B cell (primary cell): ENCODE data around the gene ZNF609. TPM values are rescaled to one million over a fixed set of nuclear protein-coding genes. Genes with fewer than 3 reads are reported as not detected.

Experiments used
- ATAC-seq: fragments of 200-7000 bp; cut with Tn5 transposase; one replicate; pipeline ENCODE4 v1.10.0; 2021; ENCODE audit warnings: low read depth, mild to moderate bottlenecking, moderate number of reproducible peaks, moderate library complexity
- CTCF ChIA-PET: fragments of 350-600 bp; sonication (Branson Sonifier 250); formaldehyde crosslinking; loops from one replicate; lab custom pipeline; 2021; ENCODE audit warnings: antibody characterized with exemption, inconsistent platforms; lab: Charles Lee
- POLR2A ChIA-PET: fragments of 350-600 bp; sonication (Branson Sonifier 250); formaldehyde crosslinking; loops from one replicate; lab custom pipeline; 2021; ENCODE audit warnings: antibody characterized with exemption; lab: Charles Lee
- DNase-seq: peaks from one replicate; pipeline ENCODE4 v3.0.0; 2013
- H2AFZ ChIP-seq: 2 replicates; pipeline ENCODE4 v1.6.1; 2012; ENCODE audit warnings: mild to moderate bottlenecking, low read depth, low read length; ENCODE audit not compliant: insufficient read depth, poor library complexity, severe bottlenecking
- H3K27ac ChIP-seq, 2 donors: 1 replicate in 1 of 2; 2 replicates in 1 of 2; pipeline ENCODE4 v1.5.1; 2012 to 2013; ENCODE audit warnings: low read length in 2 of 2, mild to moderate bottlenecking in 2 of 2, moderate library complexity in 1 of 2
- H3K27me3 ChIP-seq, 4 experiments: fragments of 200-600 bp in 1 of 4; sonication (generic) in 1 of 4; replicated peaks in 1 of 4; 1 replicate in 2 of 4; 2 replicates in 2 of 4; pipeline versions ENCODE4 v1.6.1 to v1.7.0; 2013 to 2016; ENCODE audit warnings: low read length in 3 of 4, mild to moderate bottlenecking in 2 of 4, mixed read lengths in 1 of 4, moderate library complexity in 1 of 4; ENCODE audit not compliant: insufficient read depth in 4 of 4, control insufficient read depth in 3 of 4; ENCODE audit errors: control extremely low read depth in 1 of 4
- H3K36me3 ChIP-seq, 2 experiments: replicated peaks in 1 of 2; 1 replicate in 1 of 2; 2 replicates in 1 of 2; pipeline versions ENCODE4 v1.6.1 to v1.7.1; 2013; ENCODE audit warnings: low read length in 1 of 2; ENCODE audit not compliant: insufficient read depth in 2 of 2, control insufficient read depth in 1 of 2; ENCODE audit errors: control extremely low read depth in 1 of 2, extremely low read depth in 1 of 2
- H3K4me1 ChIP-seq, 2 donors: fragments of 200-600 bp in 1 of 2; sonication (generic) in 1 of 2; 1 replicate in 1 of 2; 2 replicates in 1 of 2; pipeline versions ENCODE4 v1.5.1 to v1.6.1; 2013 to 2017; ENCODE audit warnings: low read length in 2 of 2; ENCODE audit not compliant: control insufficient read depth in 2 of 2, insufficient read depth in 2 of 2
- H3K4me2 ChIP-seq: replicated peaks from 2 replicates; pipeline ENCODE3; 2012; ENCODE audit warnings: mild to moderate bottlenecking, low read depth, low read length; ENCODE audit not compliant: poor library complexity, severe bottlenecking
- H3K4me3 ChIP-seq, 5 experiments: fragments of 200-600 bp in 1 of 5; sonication (generic) in 1 of 5; 1 replicate in 3 of 5; 2 replicates in 2 of 5; pipeline versions ENCODE4 v1.5.1 to v1.7.0; 2011 to 2016; ENCODE audit warnings: low read length in 4 of 5, mild to moderate bottlenecking in 4 of 5, low read depth in 2 of 5, control low read depth in 1 of 5, moderate library complexity in 1 of 5; ENCODE audit not compliant: insufficient read depth in 1 of 5; ENCODE audit errors: control extremely low read depth in 1 of 5, extremely low read depth in 1 of 5
- H3K79me2 ChIP-seq: fragments of 200-600 bp; sonication (generic); one replicate; pipeline ENCODE4 v1.6.0; 2016; ENCODE audit warnings: low read length; ENCODE audit not compliant: control insufficient read depth, insufficient read depth
- H3K9ac ChIP-seq: fragments of 200-600 bp; sonication (generic); 2 replicates; pipeline ENCODE4 v1.6.1; 2017; ENCODE audit warnings: mild to moderate bottlenecking, low read length, moderate library complexity
- H3K9me3 ChIP-seq, 3 donors: one replicate each; pipeline versions ENCODE4 v1.6.1 to v1.7.1; 2013; ENCODE audit warnings: low read length in 2 of 3; ENCODE audit not compliant: control insufficient read depth in 2 of 3, insufficient read depth in 1 of 3; ENCODE audit errors: control extremely low read depth in 1 of 3
- H4K20me1 ChIP-seq: 2 replicates; pipeline ENCODE4 v1.6.0; 2012; ENCODE audit warnings: mild to moderate bottlenecking, low read length; ENCODE audit not compliant: insufficient read depth, control insufficient read depth, poor library complexity, severe bottlenecking
- H3K27ac Mint-ChIP-seq: one replicate; pipeline ENCODE4 v1.8.0; 2021; ENCODE audit warnings: mixed read lengths
- H3K27me3 Mint-ChIP-seq: one replicate; pipeline ENCODE4 v1.8.0; 2021; ENCODE audit warnings: mixed read lengths
- H3K4me1 Mint-ChIP-seq: one replicate; pipeline ENCODE4 v1.8.0; 2021; ENCODE audit warnings: mixed read lengths
- H3K4me3 Mint-ChIP-seq: one replicate; pipeline ENCODE4 v1.8.0; 2021; ENCODE audit warnings: mixed read lengths
- H3K9me3 Mint-ChIP-seq: one replicate; pipeline ENCODE4 v1.8.0; 2022; ENCODE audit warnings: mixed read lengths; ENCODE audit not compliant: insufficient read depth
- CTCF ChIP-seq: fragments of 200-600 bp; IDR thresholded peaks from one replicate; pipeline ENCODE4 v1.8.0; 2022; ENCODE audit warnings: antibody characterized with exemption, mild to moderate bottlenecking
- EZH2 ChIP-seq: IDR thresholded peaks from 2 replicates; pipeline ENCODE4 v1.6.1; 2012; ENCODE audit warnings: borderline replicate concordance, low read depth, mild to moderate bottlenecking, moderate library complexity, low read length; ENCODE audit not compliant: insufficient read depth, poor library complexity, severe bottlenecking
- WGBS: methylation state at CpG from one replicate; pipeline ENCODE4 v1.1.5; 2013; ENCODE audit warnings: missing lambda C conversion rate; ENCODE audit not compliant: insufficient coverage; 5-methylcytosine and 5-hydroxymethylcytosine counted together
- intact Hi-C: fragments of 100-400 bp; cut with micrococcal nuclease; formaldehyde crosslinking; loops from one replicate; pipeline ENCODE4 v1.10.0; 2022
- polyA plus RNA-seq: library from polyadenylated mRNA; depleted of rRNA; stranded (reverse); fragments of >200 nt; gene quantifications from 2 replicates; pipeline ENCODE4 v1.2.3, GENCODE V29; 2012
- total RNA-seq, 2 donors: library from RNA; stranded (reverse); fragments of 120-200 nt in 1 of 2; gene quantifications; 1 replicate in 1 of 2; 2 replicates in 1 of 2; pipeline versions ENCODE4 v1.2.3 to v1.2.4, GENCODE V29; 2013 to 2022

Gene ZNF609
- total and polyA plus RNA-seq, 2 donors (not counting 1 experiment from before 2014, with no cell fraction given), result 5.8 to 32.9 TPM

GRCh38 chr15:64438653-64439447 is 21.5 kb upstream of the ZNF609 start:
- Histone ChIP-seq H3K4me3 (no peak overlapping the region), H3K36me3 (peaks cover 0 to 3% of the 10 kb centered on the region in 2 experiments), H3K4me1 (no peaks in the 10 kb centered on the region), H3K27me3 (no peaks in the 10 kb centered on the region), H3K9me3 (no peaks in the 10 kb centered on the region), H3K9ac (no peak overlapping the region), H3K4me2 (no peak overlapping the region), H4K20me1 (no peaks in the 10 kb centered on the region), H3K27ac (no peak overlapping the region), H3K79me2 (no peaks in the 10 kb centered on the region), H2AFZ (no peak overlapping the region)
- POLR2A ChIA-PET, result no interaction called here
- DNase-seq, result no peak
- WGBS, result 35% methylated on average over 4 of the region's 6 CpGs
- Mint-ChIP-seq H3K4me1 (peaks cover 3% of the 10 kb centered on the region), H3K4me3 (no peak overlapping the region), H3K9me3 (no peaks in the 10 kb centered on the region), H3K27ac (no peak overlapping the region), H3K27me3 (no peaks in the 10 kb centered on the region)
- intact Hi-C loops, result no loop called here
- CTCF ChIA-PET, result no interaction called here
- ATAC-seq, result no peak
- TF ChIP-seq CTCF (no peak), EZH2 (no peak)

- Histone ChIP-seq H4K20me1 (no peaks in the 10 kb centered on the region), H3K4me2 (no peak overlapping the region), H3K4me3 (no peak overlapping the region), H3K79me2 (no peaks in the 10 kb centered on the region), H3K27ac (no peak overlapping the region), H3K9me3 (no peaks in the 10 kb centered on the region), H3K36me3 (peaks cover 2 to 5% of the 10 kb centered on the region in 2 experiments), H3K27me3 (no peaks in the 10 kb centered on the region), H3K4me1 (no peaks in the 10 kb centered on the region), H2AFZ (no peak overlapping the region), H3K9ac (no peak overlapping the region)
- ChIA-PET POLR2A (no interaction called here), CTCF (no interaction called here)
- peaks cover 8% of the 10 kb centered on the region for H3K4me1 Mint-ChIP-seq
- H3K27me3 Mint-ChIP-seq, result no peaks in the 10 kb centered on the region
- no peak for ATAC-seq
- intact Hi-C loops, result no loop called here
- no peak overlapping the region for H3K27ac Mint-ChIP-seq
- H3K4me3 Mint-ChIP-seq, result no peak overlapping the region
- DNase-seq, result no peak
- TF ChIP-seq EZH2 (no peak), CTCF (no peak)
- no peaks in the 10 kb centered on the region for H3K9me3 Mint-ChIP-seq
- 97% methylated on average over 3 of the region's 3 CpGs for WGBS
Measured at GRCh38 chr15:64441852-64442251, 18.5 kb upstream of the ZNF609 start.
